HG02678 (cell line): ENCODE data around the gene PC.

Experiments
- ATAC-seq: cut with Tn5 transposase; IDR thresholded peaks from one replicate; pipeline ENCODE4 v1.9.1; 2021; ENCODE audit warnings: mild to moderate bottlenecking, moderate library complexity; ENCODE audit not compliant: unreplicated experiment

PC gene

DNA sequence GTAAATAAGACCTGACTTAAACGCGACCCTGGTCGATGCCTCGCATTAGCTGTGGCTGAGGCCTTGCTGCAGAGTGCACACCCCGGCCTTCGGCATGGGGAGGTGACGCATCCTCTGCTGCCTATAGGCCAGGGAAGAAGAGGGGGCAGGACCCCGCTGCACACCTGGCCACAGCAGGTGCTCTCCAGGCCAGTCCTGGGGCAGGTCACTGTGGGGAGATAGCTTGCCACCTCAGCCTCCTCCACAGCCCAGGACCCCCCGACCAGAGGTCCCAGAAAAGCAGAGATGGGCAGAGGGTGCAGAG is 88.7 kb downstream of the PC start:
- ATAC-seq = no peak

DNA sequence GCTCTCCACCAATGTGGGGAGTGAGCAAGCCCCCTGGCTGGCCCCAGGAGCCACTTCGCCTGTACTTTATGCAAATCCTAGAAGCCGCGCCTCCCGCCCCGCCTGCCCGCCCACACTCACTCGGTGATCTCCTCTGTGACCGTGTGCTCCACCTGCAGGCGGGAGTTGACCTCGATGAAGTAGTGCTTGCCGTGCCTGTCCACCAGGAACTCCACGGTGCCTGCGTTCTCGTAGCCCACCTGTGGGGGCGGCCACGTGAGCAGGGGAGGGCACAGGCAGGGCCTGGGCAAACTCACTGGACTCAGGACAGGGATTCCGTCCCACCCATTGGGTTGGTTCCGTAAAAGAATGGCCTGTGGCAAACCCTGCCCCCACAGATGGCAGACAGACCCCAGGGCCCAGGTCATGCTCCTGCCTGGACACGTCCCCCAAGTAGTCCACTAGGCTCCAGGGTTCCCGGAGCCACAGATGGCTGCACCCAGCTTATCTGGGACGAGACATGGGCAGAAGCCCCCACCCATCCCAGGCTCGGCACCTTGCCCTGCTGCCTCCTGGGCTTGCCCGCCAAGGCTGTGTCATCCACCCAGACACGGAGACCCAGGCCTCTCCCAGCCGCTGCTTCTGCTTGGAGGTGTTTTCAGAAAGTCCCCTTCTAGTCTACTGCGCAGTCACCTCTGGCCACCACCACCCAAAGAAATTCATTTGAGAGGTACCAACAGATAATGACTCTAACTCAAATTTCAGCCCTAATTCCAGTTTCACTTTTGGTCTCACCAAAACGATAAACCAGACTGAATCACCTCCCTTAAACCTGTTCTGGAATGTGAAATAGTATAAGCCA is 89.2 kb downstream of the PC start:
- peak; percentile 90 for ATAC-seq

DNA sequence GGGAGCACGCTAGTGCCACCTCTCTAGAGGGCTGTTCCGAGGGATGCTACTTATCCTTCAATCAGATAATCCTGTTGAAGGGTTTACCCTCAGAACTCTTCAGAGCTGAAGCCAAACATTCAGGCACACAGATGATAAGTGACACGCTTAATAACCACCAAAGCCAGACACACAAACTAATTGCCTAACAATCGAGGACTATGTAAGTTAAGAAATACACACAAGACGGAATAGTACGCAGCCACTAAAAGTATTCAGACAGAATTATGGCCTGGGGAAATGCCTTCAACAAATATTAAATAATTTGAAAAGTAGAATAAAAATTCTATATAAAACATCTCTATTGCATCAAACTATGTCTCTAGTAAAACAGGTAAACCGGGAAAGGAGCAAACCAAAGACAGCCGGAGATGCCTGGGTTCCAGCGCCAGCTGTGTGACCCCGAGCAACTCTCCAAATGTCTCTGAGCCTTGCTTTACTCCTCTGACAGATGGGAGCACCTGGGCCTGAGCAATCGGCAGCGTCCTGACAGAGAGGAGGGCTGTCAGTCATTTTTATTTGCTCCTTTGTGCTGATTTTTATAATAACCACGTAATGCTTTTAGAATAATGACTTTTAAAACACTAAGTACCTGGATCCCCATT is 90.0 kb downstream of the PC start:
- no peak for ATAC-seq

GRCh38 chr11:66867425-66868040 is 90.7 kb downstream of the PC start:
- no peak for ATAC-seq

- ATAC-seq = no peak
Measured at GRCh38 chr11:66866511-66866986, 91.6 kb downstream of the PC start.

DNA sequence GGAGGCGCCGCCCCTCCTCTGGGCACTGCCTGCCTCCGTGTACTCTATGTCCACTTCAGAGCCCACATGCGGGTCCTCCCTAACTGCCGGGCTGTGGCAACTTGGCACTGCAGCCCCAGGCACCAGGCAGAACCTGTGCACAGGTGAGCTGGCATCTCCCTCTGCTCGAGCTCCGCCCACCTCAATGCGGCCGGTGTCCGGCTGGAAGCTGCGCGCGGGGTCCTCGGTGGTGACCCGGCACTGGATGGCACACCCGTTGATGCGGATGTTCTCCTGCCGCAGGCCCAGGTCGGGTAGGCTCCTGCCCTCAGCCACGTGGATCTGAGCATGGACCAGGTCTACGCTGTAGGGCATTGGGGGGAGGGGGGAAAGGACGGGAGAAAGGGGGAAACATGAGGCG is 92.2 kb downstream of the PC start:
- ATAC-seq = no peak

GRCh38 chr11:66864924-66865697 is 93.1 kb downstream of the PC start:
- ATAC-seq = no peak

- ATAC-seq = no peak
Measured at GRCh38 chr11:66864172-66864901, 93.8 kb downstream of the PC start.

DNA sequence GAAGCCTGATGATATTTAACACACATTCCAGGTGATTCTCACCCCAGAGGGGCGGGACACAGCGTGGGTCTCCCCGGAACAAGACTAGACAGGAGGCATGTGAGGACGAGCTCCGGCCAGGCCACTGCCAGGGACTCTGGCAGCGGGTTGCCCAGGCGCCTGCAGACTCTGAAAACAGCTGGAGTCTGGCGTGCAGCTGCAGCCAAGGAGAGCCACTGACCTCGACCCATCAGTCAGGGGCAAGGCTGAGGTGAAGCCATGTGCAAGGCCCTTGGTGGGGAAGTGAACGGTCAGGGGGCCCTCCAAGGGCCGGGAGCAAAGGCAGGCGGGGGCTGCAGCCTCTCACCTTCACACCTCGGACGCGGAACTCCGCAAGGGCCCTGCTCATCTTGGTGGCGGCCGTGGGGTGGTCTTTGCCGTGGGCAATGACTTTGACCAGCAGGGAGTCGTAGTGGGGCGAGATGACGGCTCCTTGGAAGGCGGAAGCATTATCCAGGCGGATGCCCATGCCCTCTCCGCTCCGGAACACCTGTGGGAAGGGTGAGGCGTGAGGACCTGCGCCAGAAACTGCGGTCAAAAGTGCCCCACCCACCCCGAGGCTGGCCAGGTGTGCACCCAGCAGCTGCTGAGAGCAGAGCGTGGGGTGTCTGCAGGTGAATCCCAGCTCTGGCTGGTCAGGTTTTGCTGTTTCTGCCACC is 94.6 kb downstream of the PC start:
- no peak for ATAC-seq

GRCh38 chr11:66862559-66863037 is 95.6 kb downstream of the PC start:
- no peak for ATAC-seq

DNA sequence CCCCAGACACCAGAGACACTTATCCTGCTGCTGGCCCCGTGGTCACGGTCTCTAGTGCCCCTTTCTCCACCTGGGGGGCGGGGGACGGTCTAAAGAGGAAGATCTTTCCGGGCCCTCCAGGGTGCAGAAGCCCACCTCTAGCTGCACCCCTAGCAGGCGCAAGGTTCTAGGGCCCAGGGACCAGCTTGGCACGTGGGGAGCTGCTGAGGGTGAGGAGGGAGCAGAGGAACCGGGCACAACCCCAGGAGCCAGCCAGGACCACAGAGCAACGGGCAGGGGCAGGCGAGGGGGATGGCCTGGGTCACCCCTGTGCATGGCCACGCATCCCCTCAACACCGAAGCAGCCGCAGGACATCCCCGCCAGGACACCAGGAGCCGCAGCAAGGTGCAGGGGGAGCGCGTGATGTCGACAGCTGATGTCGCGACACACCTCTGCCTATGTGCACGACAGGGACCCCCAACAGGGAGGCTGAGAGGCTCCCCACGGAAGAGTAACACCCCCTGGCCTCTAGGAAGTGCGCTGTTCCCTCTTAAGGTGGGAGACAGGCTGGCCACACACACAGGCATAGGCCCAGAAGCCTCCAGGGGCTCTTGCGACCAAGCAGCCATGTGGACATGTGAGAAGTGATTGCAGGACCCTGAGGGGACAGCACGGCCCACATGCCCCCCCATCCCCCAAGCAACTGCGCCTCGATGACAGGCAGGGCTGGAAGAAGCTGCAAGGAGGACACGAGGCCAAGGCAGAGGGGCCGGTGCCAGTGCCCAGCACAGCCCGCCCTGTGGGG is 96.2 kb downstream of the PC start:
- ATAC-seq = no peak

DNA sequence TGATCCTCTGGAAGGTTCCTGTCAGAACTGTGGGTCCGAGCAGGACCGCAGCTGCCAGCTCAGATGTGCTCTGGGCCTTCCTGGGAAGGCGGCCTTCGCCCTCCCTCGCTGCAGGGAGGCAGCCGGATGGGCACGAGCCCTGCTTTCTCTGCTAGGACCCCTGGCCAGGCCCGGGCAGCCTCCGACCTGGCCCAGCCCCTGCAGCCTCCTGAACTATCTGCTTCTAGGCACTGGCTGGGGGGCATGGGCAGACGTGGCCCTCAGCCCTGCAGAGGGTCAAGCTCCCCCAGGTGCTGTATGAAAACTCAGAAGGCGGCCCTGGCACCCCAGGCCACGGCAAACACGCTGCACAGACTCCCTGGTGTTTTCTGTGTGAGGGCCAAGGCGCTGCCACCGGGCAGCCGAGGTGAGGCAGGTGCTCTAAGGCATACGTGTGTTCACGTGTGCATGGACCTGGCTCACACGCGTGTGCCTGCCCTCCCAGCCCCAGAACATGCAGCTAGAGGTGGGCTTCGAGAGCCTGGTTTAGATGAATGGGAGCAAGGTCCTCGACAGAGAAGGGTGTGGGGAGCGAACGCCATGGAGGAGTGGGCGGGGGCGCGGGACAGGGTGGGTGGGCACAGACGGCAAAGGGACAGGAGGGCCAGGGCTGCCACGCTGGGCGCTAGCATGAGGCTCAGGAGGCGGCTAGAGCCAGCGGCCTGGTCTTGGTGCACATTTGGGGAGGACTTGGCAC is 97.0 kb downstream of the PC start:
- ATAC-seq = no peak

DNA sequence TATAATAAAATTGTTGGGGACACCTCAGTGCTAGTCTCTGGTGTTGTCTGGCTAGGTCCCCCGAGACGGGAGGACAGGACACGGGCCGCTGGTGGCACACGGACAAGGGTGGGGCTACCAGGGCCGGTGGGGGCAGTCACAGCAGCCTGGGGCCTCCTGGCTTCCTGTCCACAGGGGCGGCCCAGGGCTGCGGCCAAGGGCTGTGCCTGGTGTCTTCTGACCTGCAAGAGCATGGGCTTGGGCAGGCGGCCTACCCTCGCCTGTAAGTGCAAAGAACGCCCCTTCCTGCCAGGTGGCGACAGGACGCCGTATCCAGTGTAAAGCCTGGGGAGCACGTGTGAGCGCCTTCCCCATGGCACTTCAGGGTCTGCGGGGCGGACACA is 97.7 kb downstream of the PC start:
- ATAC-seq = no peak

- ATAC-seq = no peak
Measured at GRCh38 chr11:66859686-66860448, 98.3 kb downstream of the PC start.

DNA sequence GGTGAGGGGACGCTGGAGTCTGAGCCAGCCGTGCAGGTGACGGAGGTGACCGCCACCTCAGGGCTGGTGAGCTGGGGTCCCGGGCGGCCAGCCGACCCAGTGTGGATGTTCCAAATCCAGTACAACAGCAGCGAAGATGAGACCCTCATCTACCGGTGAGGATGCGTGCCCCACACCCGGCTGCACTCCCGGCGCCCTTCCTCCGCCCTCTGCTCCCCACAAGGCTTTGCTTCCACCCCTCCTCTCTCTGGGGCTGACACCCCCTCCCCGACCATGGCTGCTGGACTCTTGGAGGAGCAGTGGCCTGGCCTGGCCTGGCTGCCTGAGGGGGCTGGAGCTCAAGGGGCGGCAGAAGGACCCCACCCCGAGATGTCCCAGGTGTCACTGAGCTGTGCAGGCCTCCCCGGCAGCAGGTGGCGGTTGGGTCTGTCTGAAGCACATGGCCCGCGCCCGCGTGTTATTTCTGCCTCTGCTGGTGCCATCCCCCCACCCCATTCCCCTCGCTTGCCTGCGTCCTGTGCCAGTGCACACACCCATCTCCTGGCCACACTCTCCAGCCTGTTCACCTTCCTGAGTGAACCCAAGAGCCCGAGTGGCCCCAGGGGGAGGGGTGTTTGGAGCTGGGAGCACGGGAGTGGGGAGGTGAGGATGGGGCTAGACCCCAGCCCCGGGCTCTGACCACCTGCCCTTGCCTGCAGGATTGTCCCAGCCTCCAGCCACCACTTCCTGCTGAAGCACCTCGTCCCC is 99.1 kb downstream of the PC start:
- ATAC-seq = no peak

DNA sequence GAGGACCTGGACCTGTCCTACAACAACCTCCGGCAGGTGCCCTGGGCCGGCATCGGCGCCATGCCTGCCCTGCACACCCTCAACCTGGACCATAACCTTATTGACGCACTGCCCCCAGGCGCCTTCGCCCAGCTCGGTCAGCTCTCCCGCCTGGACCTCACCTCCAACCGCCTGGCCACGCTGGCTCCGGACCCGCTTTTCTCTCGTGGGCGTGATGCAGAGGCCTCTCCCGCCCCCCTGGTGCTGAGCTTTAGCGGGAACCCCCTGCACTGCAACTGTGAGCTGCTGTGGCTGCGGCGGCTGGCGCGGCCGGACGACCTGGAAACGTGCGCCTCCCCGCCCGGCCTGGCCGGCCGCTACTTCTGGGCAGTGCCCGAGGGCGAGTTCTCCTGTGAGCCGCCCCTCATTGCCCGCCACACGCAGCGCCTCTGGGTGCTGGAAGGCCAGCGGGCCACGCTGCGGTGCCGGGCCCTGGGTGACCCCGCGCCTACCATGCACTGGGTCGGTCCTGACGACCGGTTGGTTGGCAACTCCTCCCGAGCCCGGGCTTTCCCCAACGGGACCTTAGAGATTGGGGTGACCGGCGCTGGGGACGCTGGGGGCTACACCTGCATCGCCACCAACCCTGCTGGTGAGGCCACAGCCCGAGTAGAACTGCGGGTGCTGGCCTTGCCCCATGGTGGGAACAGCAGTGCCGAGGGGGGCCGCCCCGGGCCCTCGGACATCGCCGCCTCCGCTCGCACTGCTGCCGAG is 99.8 kb downstream of the PC start:
- ATAC-seq = no peak

DNA sequence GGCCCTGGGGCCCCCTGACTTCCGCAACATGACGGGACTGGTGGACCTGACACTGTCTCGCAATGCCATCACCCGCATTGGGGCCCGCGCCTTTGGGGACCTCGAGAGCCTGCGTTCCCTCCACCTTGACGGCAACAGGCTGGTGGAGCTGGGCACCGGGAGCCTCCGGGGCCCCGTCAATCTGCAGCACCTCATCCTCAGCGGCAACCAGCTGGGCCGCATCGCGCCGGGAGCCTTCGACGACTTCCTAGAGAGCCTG is 100.3 kb downstream of the PC start:
- ATAC-seq = no peak
